Osteocyte (in vitro differentiated cells): ENCODE measurements around the gene ZFP64. TPM values are rescaled to one million over a fixed set of nuclear protein-coding genes. Genes with fewer than 3 reads are reported as not detected.
"Not testable (repeated sequence)": the region's sequence is repeated elsewhere in the genome, so short reads cannot be mapped to it uniquely, and the experiment has no call there.

Experiments
- DNase-seq: peaks from one replicate; pipeline ENCODE4 v3.0.0; 2021; ENCODE audit warnings: mixed read lengths; ENCODE audit not compliant: unreplicated experiment; ENCODE audit errors: extremely low spot score
- H3K27ac Mint-ChIP-seq: one replicate; pipeline ENCODE4 v1.8.0; 2021; ENCODE audit warnings: mild to moderate bottlenecking, mixed read lengths; ENCODE audit not compliant: unreplicated experiment
- H3K27me3 Mint-ChIP-seq: one replicate; pipeline ENCODE4 v1.8.0; 2021; ENCODE audit warnings: mixed read lengths; ENCODE audit not compliant: unreplicated experiment
- H3K36me3 Mint-ChIP-seq: one replicate; pipeline ENCODE4 v1.8.0; 2021; ENCODE audit warnings: mixed read lengths; ENCODE audit not compliant: unreplicated experiment
- H3K4me1 Mint-ChIP-seq: one replicate; pipeline ENCODE4 v1.8.0; 2021; ENCODE audit warnings: mixed read lengths; ENCODE audit not compliant: unreplicated experiment
- H3K4me3 Mint-ChIP-seq: one replicate; pipeline ENCODE4 v1.8.0; 2021; ENCODE audit warnings: mild to moderate bottlenecking, moderate library complexity, mixed read lengths; ENCODE audit not compliant: unreplicated experiment
- H3K9me3 Mint-ChIP-seq: one replicate; pipeline ENCODE4 v1.8.0; 2021; ENCODE audit warnings: mixed read lengths; ENCODE audit not compliant: unreplicated experiment
- CTCF ChIP-seq: fragments of 200-600 bp; sonication (generic); IDR thresholded peaks from 2 replicates; pipeline ENCODE4 v1.5.0; 2021; ENCODE audit warnings: antibody characterized with exemption, mild to moderate bottlenecking, moderate library complexity
- total RNA-seq: library from RNA; stranded (reverse); gene quantifications from 2 replicates; pipeline ENCODE4 v1.2.1, GENCODE V29; 2021

The ZFP64 gene
- total RNA-seq, 1 donor from 2014 or later: 21.0 TPM

DNA sequence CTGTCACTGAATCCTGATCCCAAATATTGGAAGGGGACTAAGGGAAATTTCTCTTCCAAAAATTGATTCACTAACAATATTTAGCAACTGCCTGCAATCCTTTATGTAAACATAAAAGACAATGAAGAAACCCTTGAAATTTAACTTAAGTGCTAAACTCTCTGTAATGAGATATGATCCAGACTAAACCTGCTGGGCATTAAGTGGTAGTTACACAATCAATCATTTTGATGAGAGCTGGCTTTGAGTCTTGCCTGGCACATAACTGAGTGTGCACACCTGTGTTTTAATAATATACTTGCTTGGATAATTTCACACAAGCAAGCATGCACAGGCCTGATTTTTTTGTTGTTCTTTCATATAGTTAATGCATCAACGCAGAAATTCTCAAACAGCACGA, 9.8 kb upstream of the ZFP64 start:
- Mint-ChIP-seq H3K4me3 (no peak overlapping the region), H3K36me3 (no peaks in the 10 kb centered on the region), H3K4me1 (no peaks in the 10 kb centered on the region), H3K9me3 (no peaks in the 10 kb centered on the region), H3K27me3 (peaks cover 23% of the 10 kb centered on the region), H3K27ac (no peak overlapping the region)
- no peak for DNase-seq
- no peak for TF ChIP-seq CTCF

GRCh38 chr20:52200870-52201269, 9.3 kb upstream of the ZFP64 start:
- no peak overlapping the region for H3K4me3 Mint-ChIP-seq
- no peaks in the 10 kb centered on the region for H3K4me1 Mint-ChIP-seq
- peaks cover 23% of the 10 kb centered on the region for H3K27me3 Mint-ChIP-seq
- TF ChIP-seq CTCF: no peak
- H3K36me3 Mint-ChIP-seq: no peaks in the 10 kb centered on the region
- DNase-seq: no peak
- no peaks in the 10 kb centered on the region for H3K9me3 Mint-ChIP-seq
- H3K27ac Mint-ChIP-seq: no peak overlapping the region

GRCh38 chr20:52196845-52197244, 5.3 kb upstream of the ZFP64 start:
- peaks cover 10% of the 10 kb centered on the region for H3K4me1 Mint-ChIP-seq
- no peak overlapping the region for H3K27ac Mint-ChIP-seq
- H3K4me3 Mint-ChIP-seq: no peak overlapping the region
- H3K9me3 Mint-ChIP-seq: no peaks in the 10 kb centered on the region
- H3K36me3 Mint-ChIP-seq: no peaks in the 10 kb centered on the region
- H3K27me3 Mint-ChIP-seq: peaks cover 21% of the 10 kb centered on the region
- no peak for TF ChIP-seq CTCF
- DNase-seq: no peak

GRCh38 chr20:52193886-52194545, 2.4 kb upstream of the ZFP64 start:
- Mint-ChIP-seq H3K4me3 (no peak overlapping the region), H3K36me3 (no peaks in the 10 kb centered on the region), H3K4me1 (peaks cover 18% of the 10 kb centered on the region), H3K27me3 (peaks cover 6% of the 10 kb centered on the region), H3K9me3 (no peaks in the 10 kb centered on the region), H3K27ac (no peak overlapping the region)
- DNase-seq: peak; percentile 60
- no peak for TF ChIP-seq CTCF

- no peak overlapping the region for H3K4me3 Mint-ChIP-seq
- no peaks in the 10 kb centered on the region for H3K9me3 Mint-ChIP-seq
- peaks cover 2% of the 10 kb centered on the region for H3K27me3 Mint-ChIP-seq
- TF ChIP-seq CTCF: no peak
- H3K36me3 Mint-ChIP-seq: no peaks in the 10 kb centered on the region
- H3K4me1 Mint-ChIP-seq: peaks cover 18% of the 10 kb centered on the region
- no peak overlapping the region for H3K27ac Mint-ChIP-seq
- DNase-seq: no peak
Measured at GRCh38 chr20:52193133-52193532, 1.6 kb upstream of the ZFP64 start.

DNA sequence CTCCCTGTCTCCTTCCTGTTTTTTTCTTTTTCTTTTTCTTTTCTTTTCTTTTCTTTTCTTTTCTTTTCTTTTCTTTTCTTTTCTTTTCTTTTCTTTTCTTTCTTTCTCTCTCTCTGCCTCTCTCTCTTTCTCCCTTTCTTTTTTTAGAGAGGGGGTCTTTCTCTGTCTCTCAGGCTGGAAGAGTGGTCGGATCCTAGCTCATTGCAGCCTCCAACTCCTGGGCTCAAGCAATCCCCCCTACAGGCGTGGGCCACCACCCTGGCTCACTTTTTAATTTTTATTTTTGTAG, 1.1 kb upstream of the ZFP64 start:
- peak overlapping the region; percentile 82 for H3K4me3 Mint-ChIP-seq
- not testable (repeated sequence) for H3K9me3 Mint-ChIP-seq, H3K36me3 Mint-ChIP-seq, DNase-seq, H3K27ac Mint-ChIP-seq, H3K27me3 Mint-ChIP-seq
- H3K4me1 Mint-ChIP-seq: peaks cover 18% of the 10 kb centered on the region
